NCI-H2107 (cell line): ENCODE data around the gene CNTN5.

ENCODE experiments used
- DNase-seq: peaks from one replicate; lab custom pipeline; 2025; lab: John Stamatoyannopoulos, UW

The CNTN5 gene

GRCh38 chr11:99932684-99933083, 911.9 kb downstream of the CNTN5 start:
- DNase-seq: no peak

GRCh38 chr11:99934008-99934407, 913.3 kb downstream of the CNTN5 start:
- DNase-seq: no peak

- no peak for DNase-seq
Measured at GRCh38 chr11:99937330-99937729, 916.6 kb downstream of the CNTN5 start.

- no peak for DNase-seq
Measured at GRCh38 chr11:99952816-99953215, 932.1 kb downstream of the CNTN5 start.

- DNase-seq: no peak
Measured at GRCh38 chr11:99960536-99960935, 939.8 kb downstream of the CNTN5 start.

GRCh38 chr11:99968336-99968735, 947.6 kb downstream of the CNTN5 start:
- DNase-seq: no peak

- no peak for DNase-seq
Measured at GRCh38 chr11:99973993-99974392, 953.2 kb downstream of the CNTN5 start.

GRCh38 chr11:99979042-99979441, 958.3 kb downstream of the CNTN5 start:
- DNase-seq: no peak

GRCh38 chr11:99987821-99988470, 967.2 kb downstream of the CNTN5 start:
- no peak for DNase-seq

- DNase-seq: no peak
Measured at GRCh38 chr11:99988471-99988837, 967.7 kb downstream of the CNTN5 start.

GRCh38 chr11:100003985-100004384, 983.2 kb downstream of the CNTN5 start:
- no peak for DNase-seq

- DNase-seq: no peak
Measured at GRCh38 chr11:100004541-100004940, 983.8 kb downstream of the CNTN5 start.

- DNase-seq: no peak
Measured at GRCh38 chr11:100008417-100008816, 987.7 kb downstream of the CNTN5 start.

- DNase-seq: no peak
Measured at GRCh38 chr11:100009728-100010127, 989.0 kb downstream of the CNTN5 start.

GRCh38 chr11:100010393-100010792, 989.6 kb downstream of the CNTN5 start:
- DNase-seq: no peak

- no peak for DNase-seq
Measured at GRCh38 chr11:100011697-100012096, 990.9 kb downstream of the CNTN5 start.

GRCh38 chr11:100013011-100013410, 992.3 kb downstream of the CNTN5 start:
- no peak for DNase-seq

GRCh38 chr11:100031973-100032372, 1011.2 kb downstream of the CNTN5 start:
- no peak for DNase-seq

GRCh38 chr11:100061006-100061405, 1040.3 kb downstream of the CNTN5 start:
- no peak for DNase-seq

GRCh38 chr11:100066399-100066798, 1045.7 kb downstream of the CNTN5 start:
- no peak for DNase-seq

GRCh38 chr11:100068116-100068515, 1047.4 kb downstream of the CNTN5 start:
- DNase-seq: no peak

GRCh38 chr11:100072131-100072530, 1051.4 kb downstream of the CNTN5 start:
- no peak for DNase-seq

GRCh38 chr11:100080381-100080780, 1059.6 kb downstream of the CNTN5 start:
- DNase-seq: no peak

- no peak for DNase-seq
Measured at GRCh38 chr11:100080821-100081220, 1060.1 kb downstream of the CNTN5 start.

- no peak for DNase-seq
Measured at GRCh38 chr11:100093698-100094097, 1072.9 kb downstream of the CNTN5 start.
